Epidermal melanocyte (primary cell): ENCODE measurements around the gene KLF7.

Source experiments
- DNase-seq: peaks from one replicate; pipeline ENCODE4 v3.0.0; 2011; ENCODE audit warnings: low spot score; ENCODE audit not compliant: insufficient read length

KLF7 gene

GRCh38 chr2:207129821-207130220, 35.9 kb downstream of the KLF7 start:
- no peak for DNase-seq

DNA sequence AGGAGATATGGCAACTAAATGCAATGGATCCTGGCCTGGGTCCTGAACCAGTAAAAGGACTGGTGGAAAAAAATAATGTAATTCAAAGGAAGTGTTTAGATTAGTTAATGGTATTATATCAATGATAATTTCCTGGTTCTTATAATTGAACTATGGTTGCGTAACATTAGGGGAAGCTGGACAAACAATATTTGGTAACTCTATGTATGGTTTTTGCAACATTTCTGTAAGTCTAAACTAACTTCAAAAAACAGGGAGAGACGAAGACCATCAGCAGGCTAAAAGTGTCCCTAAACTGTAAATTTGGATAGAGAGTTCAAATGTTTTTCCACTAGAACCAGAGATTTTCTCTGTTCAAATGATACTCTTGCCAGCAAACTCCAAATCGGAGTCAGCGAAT, 36.9 kb downstream of the KLF7 start:
- DNase-seq, result no peak

DNA sequence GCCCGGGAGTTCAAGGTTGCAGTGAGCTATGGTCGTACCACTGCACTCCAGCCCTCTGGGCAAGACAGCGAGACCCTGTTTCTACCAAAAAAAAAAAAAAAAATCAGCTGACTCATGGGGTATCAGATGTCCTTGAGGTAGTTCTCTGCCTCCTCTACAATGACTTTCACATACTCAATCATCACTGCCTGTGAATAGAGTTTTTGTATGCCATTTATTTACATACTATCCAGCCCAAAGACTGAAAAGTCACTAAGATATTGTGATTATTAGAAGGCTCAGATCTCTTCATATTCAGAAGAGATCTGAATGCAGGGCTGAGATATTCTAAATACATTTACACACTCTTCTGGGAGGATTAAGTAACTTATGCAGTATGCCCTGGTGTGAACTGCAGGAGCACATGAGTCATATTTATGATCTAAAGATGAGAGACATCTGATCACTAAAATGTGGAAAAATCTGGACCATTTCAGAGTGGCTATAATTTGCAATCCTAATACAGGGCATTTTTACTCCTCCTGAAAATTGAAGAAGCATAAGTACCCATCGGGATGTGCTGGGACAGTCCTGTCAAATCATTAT, 38.9 kb downstream of the KLF7 start:
- no peak for DNase-seq

DNA sequence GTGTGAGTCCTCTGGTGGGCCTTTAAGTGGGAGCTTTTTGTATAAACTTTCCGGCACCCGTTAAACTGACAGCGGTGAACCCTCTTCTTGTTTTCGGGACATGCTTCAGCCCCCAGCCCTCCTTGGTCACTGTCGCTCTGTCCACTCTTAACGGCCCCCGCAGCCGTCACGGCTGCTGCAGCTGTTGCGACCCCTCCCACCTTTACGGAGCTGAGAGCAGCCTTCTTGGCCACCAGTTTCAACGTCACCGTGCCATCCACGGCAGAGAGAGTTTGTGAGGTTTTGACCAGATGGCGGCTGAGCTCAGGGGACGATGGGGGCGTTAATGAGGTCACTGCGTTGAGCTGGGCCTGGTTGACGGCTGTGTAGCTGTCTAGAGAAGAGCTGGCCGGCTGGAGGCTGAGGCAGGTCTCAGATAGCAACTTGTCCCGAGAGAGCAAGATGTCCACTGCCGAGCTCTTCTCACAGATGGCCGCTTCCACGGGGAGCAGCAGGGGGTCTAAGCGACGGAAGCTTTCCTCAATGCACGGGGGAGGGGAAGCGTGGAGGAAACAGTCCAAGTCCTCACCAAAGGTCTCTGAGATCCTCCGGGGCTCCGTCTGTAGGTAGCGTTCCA, 41.9 kb downstream of the KLF7 start:
- no peak for DNase-seq

DNA sequence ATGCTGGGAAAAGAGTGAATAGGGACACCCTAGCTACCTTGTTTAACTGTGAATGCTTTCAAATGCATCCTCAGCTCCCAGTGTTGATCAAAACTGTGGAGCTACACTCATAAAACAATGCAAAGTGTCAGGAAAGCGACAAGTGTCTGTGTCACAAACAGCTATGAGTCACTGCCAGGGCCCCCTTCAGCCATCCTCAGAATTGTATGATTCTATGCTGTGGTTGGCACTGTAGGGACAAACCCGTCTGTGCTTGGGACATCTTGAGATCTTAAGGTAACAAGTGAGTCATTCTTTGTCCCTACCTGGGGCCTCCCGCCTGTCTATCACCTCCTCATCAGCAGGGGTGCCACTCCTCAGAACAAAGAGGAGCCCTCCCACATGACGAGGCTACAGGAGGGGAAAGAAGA, 42.4 kb downstream of the KLF7 start:
- no peak for DNase-seq

GRCh38 chr2:207122651-207123334, 43.0 kb downstream of the KLF7 start:
- DNase-seq, result no peak

DNA sequence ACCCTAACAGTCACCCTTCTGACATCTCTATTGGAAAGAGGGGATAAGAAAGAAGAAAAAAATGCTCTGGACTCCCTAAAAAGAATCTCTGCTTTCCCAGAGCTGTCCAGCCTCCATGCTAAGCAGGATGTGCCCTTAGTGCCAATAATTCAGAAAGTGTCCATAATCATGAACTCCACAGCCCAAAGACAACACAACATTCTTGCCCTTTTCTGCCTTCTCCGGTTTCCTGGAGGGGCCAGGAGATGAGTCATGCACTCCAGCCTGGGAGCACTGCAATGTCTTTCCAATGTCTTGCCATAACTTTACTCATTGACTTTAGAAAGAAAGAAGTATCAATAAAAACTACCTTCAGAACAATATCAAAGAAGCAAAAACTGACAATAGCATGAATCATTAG, 44.0 kb downstream of the KLF7 start:
- peak; percentile 34 for DNase-seq

- DNase-seq, result no peak
Measured at GRCh38 chr2:207119048-207119447, 46.7 kb downstream of the KLF7 start.

- no peak for DNase-seq
Measured at GRCh38 chr2:207117668-207118067, 48.1 kb downstream of the KLF7 start.

DNA sequence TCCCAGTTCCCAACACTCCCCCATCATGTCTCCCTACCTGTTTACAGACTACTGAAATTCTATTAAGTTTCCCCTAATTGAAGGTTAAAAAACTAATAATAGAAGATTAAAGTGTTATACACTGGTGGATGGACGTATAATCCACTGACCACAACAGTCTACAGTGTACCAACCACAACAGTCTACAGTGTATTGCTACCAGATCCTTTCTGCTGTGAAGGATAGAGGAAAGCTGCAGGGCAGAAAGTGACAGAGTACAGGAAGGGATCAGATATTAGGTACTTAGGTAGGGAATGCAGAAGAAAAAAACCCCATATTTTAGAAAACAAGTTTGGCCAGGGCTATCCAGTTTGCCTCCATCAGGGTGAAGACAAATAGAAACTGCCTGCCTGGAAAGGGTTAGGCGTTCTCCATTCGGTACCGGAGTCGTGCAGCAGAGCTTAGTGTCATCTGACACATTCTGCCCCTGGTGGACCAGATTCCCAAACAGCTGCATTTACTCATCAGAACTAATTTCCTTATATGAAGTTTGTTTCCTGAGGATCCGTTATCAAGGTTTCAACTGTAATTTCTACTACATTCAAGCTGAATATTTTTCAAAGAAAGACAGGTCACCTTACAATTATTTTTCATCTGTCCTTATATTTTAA, 49.9 kb downstream of the KLF7 start:
- no peak for DNase-seq

DNA sequence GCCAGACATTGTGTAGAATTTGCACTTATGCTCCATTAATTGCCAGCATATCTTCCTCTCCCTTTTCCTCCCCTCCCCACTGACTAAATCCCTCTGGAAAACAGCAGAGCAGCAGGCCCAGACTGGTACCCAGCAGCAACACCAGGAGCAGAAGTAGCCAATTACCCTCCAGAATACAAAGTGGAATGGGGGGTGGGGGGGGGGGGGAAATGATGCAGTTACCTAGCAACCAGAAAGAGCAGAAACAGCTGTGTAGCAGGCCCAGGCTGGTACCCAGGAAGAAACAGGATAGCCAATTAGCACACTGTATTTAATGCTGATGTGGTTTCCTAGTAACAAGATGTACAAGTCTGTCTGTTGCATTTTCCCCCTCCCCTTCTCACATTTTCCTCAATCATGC, 52.3 kb downstream of the KLF7 start:
- no peak for DNase-seq

DNA sequence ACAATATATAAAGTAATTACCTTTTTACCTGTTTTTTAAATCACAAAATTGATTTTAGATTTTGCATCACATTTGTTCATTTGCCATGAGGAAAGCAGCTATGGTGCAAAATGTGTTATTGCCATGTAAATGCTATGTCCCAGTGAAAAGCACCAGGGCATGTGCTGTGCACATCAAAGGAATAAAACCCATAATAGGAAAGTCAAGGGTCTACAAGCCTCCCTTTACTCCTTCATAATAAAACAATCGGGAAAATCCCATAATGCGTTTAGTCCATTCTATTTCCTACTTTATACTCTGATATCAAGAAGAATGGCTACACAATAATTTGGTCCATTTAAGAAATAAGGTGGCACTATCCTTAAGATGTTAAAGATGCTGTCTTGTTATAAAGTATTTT, 53.0 kb downstream of the KLF7 start:
- DNase-seq, result no peak

DNA sequence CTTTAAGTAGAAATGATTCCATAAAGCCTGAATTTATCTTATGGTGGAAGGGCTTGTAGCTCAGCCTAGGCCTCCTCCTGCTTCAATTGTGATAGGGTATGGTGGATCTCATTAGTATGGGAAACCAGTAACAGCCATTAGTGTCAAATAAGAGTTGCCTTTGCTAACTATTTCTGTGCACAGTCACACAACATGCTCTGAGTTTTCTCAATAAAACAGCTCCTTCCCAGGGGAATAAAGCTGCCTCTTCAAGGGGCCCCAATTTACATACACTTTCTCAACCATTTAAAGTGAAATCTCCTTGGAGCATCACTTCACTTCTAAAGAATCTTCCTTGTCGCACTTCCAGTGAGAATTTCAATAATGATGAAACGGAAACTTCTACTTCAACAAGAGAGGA, 53.4 kb downstream of the KLF7 start:
- no peak for DNase-seq

GRCh38 chr2:207111757-207112156, 54.0 kb downstream of the KLF7 start:
- no peak for DNase-seq

DNA sequence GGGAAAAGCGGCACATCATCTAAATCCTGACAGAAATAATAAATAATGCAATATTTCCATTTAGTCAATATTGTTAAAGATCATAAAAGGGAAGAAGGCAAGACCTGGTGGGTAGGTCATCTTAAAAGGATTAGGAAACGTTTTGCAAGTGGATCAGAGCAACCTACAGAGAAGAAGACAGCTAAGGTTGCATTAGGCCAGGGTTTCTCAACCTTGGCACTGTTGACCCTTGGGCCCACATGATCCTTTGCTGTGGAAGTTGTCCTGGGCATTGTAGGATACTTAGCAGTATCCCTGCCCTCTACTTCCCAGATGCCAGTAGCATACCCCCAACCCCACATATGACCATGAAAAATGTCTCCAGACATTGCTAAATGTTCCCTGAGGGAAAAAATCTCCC, 55.0 kb downstream of the KLF7 start:
- no peak for DNase-seq

- no peak for DNase-seq
Measured at GRCh38 chr2:207110310-207110709, 55.4 kb downstream of the KLF7 start.

DNA sequence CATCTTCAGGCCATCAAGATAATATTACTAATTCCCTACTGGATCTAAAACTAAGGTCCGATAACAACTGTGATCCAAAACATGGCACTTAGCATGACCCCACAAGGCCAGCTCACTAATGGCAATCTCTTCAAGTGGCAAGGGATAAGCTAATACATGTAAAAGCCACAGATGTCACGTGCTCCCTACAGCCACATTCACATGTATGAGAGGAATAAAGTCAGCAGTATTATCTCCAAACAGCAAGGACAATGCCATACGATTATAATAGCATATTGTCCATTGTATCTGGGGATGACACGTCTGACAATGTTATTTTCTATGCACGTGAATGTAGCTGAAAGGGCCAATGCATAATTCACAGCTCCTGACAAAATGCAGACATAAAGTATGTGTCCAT, 56.0 kb downstream of the KLF7 start:
- DNase-seq, result no peak

DNA sequence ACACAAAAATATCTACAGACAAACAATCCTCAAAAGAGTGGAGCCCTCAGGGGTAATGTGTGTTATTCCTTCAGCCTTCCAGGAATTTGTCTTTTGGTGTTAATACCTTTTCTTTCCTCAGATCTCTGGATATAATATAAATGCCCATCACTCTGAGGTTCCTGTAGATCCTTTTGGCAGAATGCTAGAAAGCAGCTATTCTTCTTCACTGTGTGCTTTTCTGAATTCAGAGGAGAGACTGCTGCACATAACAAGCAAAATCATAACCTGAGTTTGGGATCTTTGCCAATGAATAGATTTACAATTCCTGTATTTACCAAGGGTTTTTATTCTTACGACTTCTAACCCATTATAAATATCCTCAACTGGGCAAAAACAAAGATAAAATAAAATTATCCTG, 57.3 kb downstream of the KLF7 start:
- no peak for DNase-seq

DNA sequence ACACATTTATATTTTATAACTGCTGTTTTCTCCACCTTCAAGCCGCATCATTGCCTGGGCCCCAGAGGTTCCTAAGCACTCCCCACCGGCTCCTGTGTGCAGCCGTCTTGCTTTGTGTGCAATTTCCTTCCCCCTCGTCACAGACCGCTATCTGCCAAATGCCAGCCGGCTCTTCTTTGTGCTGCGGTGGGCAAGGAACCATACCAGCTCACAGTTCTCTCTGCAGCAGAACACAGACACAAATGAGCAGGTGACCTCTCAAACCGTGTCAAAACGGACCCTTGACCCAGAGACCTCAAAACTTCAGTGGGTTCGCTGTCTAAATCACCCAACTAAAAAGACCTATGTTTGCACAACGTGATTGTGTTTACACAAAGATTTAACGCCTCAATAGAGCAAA, 58.2 kb downstream of the KLF7 start:
- no peak for DNase-seq

DNA sequence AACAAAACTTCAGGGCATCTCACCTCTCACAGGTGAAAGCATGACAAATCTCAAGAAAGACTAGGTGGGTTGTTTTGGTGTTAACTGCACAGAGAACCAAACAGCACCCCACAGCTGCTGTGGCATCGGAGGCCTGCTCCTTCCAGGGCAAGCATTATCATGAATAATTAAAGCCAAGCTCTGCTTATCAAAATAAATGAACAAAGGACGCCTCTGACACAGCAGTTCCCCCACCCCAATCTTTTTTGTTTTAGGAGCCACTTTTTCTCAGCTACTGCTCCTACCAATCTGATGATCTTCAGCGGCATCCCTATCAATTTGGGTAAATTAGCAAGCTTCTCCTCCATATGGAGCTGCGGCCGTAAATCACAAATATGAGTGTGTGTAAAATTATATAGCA, 58.6 kb downstream of the KLF7 start:
- no peak for DNase-seq

DNA sequence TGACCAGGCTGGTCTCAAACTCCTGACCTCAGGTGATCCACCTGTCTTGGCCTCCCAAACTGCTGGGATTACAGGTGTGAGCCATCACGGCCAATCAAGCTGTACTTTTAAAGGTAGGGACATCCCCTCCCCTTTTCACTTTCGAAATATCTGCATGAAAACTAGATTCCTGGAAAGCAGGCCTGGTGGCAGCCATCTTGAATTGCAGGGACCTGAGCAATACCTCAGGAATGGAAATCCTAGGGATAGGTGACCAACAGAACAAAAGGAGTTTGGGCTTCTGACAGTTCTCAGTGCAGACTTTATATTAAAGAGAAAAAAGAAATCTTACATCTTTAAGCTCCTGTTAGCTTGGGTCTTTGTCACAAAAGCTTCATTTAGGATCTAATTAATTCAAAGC, 62.6 kb downstream of the KLF7 start:
- no peak for DNase-seq

- DNase-seq, result no peak
Measured at GRCh38 chr2:207101984-207102383, 63.8 kb downstream of the KLF7 start.

DNA sequence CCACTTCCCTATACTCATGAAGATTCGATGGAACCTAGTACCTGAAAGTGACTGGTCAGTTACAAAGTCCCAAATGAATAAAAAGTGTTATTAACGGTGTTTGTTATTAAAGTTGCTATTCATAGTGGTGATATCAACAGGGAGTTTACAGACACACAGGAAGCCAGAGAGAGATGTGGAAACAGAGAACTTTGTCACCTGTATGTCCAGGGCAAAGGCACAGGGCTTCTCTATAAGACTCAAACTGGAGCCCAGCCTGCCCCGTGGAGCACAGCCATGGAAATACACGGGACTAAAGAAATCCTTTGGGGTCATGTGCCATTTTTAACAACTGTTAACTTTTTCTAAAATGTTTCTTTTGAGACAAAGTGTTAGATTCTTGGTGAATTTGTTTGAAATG, 68.5 kb downstream of the KLF7 start:
- DNase-seq, result no peak
